Activated effector memory CD4-positive, alpha-beta T cell treated with anti-CD3 and anti-CD28 coated beads, Interleukin-2, amount 50 U/mL, for 16 hours (primary cell): Measurements from ENCODE around the gene FAM47B.

Experiments used
- DNase-seq: peaks from one replicate; pipeline ENCODE4 v3.0.0-alpha.2; 2020

FAM47B gene

DNA sequence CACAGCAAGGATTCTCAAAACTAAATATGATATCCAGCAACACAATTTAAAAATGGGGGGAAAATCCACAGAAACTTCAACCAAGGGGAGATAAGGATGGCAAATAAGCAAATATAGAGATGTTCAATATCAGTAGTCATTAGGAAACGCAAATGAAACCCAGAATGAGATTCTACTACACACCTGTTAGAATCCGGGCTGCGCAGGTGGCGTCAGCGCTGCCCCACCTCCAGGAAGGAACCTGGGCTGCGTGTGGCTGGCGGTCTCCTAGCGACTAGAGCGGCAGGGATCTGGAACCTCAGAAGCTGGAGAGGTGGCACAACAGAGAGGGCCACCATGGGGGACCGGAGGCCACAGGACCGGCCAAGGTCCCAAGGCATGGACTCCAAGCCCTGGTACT is at the start of gene FAM47B:
TSS of gene FAM47B (plus strand) at position 301 of the 400 bp plus-strand sequence. CDS start at position 337, 36 bp downstream.
- DNase-seq: no peak

DNA sequence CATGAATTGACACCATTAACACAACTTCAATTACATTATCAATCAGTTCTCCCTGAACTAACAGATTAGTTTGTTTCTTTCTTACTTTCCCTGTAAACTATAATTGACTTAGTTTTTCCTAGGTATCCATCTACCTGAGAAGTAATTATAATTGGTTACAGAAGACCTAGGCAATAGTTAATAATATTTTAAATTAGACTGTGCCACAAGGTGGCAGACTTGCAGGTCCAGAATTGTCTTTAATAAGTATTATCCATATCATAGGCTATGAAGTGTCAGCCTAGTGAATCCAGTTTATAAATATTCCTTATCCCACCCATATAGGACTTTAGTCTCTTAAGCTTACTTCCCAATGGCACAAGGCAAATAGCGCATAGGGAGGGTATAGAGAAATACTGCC is 48.9 kb upstream of the FAM47B start:
- DNase-seq: no peak

DNA sequence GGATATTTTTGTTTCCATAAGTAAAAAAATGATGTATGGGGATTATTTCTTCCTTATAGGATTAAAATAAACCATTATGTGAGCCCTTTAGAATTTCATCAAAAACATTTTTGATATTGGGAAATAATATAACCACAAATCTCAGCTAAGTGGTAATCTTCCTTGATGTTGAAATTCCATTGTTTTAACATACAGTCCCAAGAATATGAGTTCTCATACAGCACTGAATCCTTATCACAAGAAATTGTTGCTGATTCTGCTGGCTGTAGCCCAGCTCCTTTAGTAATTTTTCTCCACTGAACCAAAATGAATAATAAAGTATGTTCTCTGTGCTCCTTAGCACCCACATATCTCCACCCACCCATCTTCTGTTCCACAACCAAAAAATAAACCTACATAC is 41.9 kb upstream of the FAM47B start:
- no peak for DNase-seq

DNA sequence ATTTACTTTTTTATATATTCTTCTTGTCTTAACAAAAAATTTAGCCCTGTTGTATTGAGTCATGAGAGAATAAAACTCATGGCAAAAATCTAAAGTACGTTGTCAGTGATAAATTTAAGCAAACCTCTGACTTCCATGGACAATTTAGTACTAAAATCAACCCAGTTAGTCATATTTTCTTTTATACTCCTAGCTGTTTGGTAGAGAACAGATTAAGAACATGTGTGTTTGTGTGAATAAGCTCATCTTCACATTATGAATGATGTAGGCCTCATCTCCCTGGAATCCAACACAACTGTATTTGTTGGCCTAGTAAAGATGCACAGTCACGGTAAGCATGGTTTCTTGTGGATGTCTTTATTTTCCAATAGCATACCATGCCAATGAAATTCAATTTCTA is 40.8 kb upstream of the FAM47B start:
- DNase-seq: no peak

DNA sequence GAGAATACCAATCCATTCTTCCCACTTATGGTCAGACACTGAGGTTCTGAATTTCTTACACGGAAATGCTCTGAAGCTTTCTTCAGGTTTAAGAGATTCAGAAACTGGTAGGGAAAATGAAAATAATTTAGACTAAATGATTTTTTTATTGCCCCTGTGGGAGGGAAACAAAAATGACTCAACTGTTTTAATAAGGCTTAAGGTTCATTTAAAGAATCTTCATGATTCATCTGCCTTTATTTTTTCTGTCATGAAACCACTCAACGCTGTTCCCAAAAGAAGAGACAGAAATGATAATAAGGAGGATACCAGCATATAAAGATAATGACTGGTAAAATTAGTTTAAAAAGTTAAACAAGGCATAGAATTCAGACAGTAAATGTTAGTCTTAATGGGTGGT is 39.3 kb upstream of the FAM47B start:
- DNase-seq: no peak

DNA sequence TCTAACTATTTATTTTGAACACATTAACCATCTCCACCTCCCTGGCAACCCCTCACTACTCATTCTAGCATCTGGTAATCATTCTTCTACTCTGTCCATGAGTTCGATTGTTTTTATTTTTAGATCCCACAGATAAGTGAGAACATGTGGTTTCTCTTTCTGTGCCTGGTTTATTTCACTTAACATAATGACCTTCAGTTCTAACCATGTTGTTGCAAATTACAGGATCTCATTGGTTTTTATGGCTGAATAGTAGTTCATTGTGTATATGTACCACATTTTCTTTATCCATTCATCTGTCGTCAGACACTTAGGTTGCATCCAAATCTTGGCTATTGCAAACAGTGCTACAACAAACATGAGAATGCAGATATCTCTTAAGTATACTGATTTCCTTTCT is 33.4 kb upstream of the FAM47B start:
- no peak for DNase-seq

DNA sequence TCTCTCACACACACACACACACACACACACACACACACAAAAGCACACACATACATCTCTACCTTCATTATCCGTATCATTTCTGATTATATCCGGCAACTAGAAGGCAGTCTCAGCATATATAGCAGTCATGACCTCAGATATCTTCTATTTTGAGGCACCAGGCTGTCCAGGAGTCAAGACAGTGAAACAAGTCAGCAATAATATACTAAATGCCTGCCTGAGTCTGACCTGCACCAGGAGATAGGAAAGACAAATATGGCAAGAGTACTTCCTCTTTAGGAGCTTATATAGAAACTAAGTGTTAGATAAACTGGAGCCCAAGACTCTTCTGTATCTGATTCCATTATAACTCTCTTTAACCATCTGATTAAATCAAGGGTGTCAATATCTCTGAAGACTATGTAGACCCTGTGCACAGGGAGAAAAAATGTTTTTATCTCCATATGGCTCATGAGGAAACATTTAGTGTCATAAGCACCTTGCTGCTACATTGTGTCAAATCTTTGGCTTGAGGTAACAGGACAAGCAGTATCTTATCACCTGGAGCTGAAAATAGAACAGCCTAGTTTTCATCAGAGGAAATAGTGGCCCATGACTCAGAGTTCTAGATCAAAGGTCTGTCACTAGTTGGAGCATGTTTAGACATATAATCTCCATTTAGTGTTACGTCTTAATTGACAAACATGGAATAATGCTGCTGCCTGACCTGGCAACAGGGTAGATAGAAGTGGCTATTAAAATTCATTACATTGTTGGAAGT is 27.0 kb upstream of the FAM47B start:
- DNase-seq: no peak

DNA sequence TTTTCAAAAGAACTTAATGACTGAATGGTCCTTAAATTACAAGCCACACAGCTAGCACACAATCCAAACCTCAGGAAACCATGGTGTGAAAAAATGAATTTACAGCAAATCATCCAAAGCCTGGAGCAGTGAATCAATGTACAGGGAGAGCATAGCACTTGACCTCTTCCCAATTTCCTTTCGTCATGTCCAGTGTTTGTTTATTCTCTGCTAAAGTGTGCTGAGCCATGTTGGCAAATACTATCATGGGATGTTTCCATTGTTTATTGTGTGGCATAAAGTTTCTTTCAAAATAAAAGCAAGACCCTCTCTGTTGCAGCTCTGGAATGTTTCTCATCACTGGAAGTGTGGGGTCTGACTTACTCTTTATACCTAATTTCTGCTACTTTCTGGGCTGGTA is 25.4 kb upstream of the FAM47B start:
- DNase-seq: no peak

DNA sequence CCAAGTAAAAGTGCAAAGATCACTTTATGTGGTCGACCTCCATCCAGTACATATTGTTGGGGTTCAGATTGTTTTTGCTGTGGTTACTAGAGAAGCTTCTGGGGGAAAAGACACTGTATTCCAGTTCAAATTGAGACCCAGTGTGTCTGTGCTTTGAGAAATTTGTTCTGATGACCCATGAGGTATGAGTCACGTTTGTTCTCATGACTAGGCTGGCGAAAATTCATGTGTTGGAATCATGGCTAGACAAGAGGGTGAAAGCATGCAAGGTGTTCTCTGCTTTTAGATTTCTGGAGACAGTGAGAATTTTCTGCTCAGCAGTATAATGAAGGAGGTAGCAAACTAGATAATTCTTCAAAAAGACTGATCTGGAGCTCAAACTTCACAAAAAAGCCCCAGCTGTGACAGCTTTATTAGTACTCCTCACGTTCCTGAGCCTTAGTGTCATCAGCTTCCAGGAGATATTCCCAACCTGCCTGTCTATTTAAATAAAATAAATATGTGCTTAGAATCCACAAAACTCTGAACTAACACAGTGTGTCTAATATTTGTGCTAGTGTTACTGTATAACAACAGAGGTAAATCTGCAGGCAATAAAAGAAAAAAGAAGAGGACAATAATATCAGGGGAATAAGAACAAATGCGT is 24.4 kb upstream of the FAM47B start:
- no peak for DNase-seq

DNA sequence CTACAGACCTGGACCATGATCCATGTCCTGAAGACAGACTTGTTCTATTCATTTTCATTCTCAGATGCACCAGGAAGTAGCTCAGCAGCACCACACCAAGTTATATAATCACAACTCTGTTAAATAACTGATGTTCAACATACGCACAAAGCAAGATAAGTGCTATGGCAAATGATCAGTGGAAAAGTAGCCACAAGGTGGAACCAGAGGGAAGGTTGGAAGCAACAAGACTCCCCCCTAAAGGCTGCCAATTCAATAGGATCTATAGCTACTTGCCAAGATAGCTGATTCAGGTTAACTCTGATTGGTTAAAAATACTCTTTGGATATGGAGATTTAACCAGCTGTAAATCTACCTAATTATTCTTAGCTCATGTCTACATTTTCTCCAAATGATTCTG is 23.7 kb upstream of the FAM47B start:
- DNase-seq: no peak

DNA sequence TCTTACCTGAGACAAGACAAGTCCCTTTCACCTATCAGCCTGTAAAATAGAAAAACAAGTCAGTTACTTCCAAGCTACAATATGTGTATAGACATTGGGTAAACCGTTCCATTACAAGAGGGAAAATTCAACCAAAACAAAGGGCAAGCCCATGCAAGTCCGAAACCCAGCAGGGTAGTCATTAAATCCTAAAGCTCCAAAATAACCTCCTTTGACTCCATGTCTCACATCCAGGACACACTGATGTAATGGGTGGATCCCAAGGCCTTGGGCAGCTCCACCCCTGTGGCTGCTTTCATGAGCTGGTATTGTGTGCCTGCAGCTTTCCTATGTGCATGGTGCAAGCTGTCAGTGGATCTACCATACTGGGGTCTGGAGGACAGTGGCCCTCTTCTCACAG is 14.7 kb upstream of the FAM47B start:
- DNase-seq: no peak

DNA sequence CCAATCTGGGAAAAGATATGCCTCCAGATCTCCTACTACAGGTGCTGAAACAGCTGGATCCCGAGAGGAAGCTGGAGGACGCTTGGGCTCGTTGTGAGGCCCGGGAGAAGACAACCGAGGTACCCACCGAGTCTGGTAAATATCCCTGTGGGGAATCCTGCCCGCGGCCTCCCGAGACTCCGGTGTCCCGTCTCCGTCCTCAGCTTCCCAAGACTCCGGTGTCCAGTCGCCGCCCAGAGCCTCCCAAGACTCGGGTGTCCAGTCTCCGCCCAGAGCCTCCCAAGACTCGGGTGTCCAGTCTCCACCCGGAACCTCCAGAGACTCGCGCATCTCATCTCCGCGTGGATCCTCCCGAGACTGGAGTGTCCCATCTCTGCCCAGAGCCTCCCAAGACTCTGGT is 639 bp downstream of the FAM47B start:
- DNase-seq: no peak

DNA sequence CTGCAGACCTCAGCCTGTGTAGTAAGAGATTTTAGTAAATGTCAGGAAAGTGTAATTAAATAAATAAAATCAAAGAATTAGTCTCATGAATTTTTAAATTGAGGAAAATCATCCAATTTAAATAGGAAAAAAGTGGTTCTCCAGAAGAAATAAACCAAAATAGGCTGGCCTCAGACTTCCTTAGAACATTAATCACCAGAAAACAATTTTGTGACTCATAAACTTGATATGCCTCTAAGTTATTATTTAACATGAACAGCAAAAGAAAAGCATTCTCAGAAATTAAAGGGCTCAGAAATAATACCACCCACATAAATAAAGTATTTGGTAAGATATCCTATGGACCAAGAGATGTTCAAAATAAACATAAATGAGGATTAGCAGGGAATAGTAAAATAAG is 14.3 kb downstream of the FAM47B start:
- DNase-seq: no peak

DNA sequence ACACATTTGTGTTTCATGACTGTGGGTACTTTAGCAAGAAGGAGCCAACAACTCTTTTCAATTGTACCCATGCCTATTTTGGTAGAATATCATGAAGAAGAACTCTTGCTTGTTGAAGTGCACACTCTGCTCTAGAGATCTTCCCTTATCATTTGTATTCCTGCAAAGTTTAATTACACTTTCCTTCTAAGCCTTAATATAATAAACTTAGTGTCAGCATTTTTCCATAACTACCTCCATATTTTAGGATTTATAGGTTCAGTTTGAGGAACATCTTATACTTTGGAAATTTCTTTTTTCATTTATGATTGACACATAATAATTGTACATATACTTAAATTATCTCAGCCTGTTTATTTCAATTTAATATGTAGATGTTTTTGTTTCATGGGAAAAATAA is 19.1 kb downstream of the FAM47B start:
- no peak for DNase-seq

DNA sequence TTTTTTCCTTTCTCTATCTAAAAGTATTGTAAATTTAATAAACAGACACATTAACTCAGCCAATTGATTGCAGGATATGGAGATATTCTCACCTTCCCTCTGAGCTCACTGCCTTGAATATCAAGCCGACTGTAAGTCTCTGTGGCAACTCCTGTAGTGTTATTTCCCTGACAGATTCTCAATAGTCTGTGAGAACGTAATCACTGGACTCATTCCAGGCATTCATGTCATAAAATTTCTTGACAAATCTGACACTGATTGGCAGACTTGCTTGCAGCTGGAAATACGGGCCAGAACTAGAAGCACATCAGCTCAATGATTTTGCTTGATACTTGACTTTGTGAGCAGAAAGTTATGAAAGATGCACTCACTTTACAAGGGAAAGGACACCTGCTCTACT is 29.6 kb downstream of the FAM47B start:
- DNase-seq: no peak

DNA sequence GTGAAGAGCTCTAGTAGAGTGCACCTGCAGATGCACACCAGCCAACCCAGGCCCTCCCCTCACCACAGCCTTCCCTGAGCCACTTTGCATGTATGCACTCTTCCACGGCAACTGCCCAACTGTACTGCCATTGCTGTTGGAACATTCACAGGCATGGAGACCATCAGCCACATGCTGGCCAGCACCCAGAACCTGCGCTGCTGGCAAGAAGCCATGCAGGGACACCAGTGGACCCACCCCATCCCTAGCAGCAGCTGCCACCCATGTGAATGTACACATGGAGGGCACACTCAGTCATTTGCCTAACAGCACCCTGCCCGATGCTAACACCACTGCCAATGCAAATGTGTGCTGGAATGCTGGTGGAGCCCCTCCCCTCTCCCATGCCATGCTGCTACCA is 35.6 kb downstream of the FAM47B start:
- no peak for DNase-seq

DNA sequence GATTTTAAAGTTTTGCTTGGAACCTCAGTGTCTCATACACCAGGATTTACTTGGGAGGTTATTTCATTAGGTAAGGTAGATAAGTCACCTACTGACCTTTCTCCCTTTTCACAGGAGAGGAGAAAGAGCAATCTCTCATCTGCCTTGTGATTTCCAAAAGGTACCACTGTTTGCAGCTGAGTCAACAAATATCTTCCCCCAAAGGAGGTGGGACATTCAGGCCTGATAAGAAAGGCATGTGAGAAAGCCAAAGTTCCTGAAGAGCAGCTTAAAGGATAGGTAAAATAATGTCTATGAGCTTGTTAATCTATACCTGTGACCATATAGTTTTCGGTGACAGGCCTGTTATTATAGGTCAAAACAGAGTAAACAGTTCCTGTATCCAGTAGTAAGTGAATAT is 45.0 kb downstream of the FAM47B start:
- no peak for DNase-seq
